Measurements from ENCODE around the gene MED19. TPM values are rescaled to one million over a fixed set of nuclear protein-coding genes. Genes with fewer than 3 reads are reported as not detected.

The MED19 gene
- total and polyA plus RNA-seq, 2 donors from 2014 or later, result 15.2 to 26.1 TPM

GRCh38 chr11:57745206-57745605, 33.2 kb upstream of the MED19 start:
- no peaks in the 10 kb centered on the region for H3K9me3 ChIP-seq (ENCODE audit: control insufficient read depth in 2 of 3, insufficient read depth in 1 of 3, low read length in 3 of 3)
- H3K27ac ChIP-seq (ENCODE audit: low read depth in 2 of 2, low read length in 2 of 2), result no peak overlapping the region
- H3K9ac ChIP-seq (ENCODE audit: low read length in 3 of 3), result no peak overlapping the region
- peaks cover 4 to 20% (median 13%) of the 10 kb centered on the region in 3 donors for H3K36me3 ChIP-seq (ENCODE audit: control insufficient read depth in 2 of 3, insufficient read depth in 3 of 3, low read length in 3 of 3)
- H3K27me3 ChIP-seq (ENCODE audit: control insufficient read depth, insufficient read depth, low read length), result no peaks in the 10 kb centered on the region
- H3K4me1 ChIP-seq (ENCODE audit: control insufficient read depth in 2 of 3, insufficient read depth in 2 of 3, low read depth in 1 of 3, low read length in 3 of 3), result peaks cover 2 to 14% (median 13%) of the 10 kb centered on the region in 3 donors
- H3K4me3 ChIP-seq (ENCODE audit: low read length in 3 of 3), result no peak overlapping the region
- no peak for TF ChIP-seq CTCF (IDR thresholded peaks at IDR 0.05; ENCODE audit: borderline replicate concordance, extremely low read depth, insufficient read depth)
- intact Hi-C loops (cut with DNase I), result no loop called here
- FAIRE-seq (no peak), DNase-seq (no peak)

DNA sequence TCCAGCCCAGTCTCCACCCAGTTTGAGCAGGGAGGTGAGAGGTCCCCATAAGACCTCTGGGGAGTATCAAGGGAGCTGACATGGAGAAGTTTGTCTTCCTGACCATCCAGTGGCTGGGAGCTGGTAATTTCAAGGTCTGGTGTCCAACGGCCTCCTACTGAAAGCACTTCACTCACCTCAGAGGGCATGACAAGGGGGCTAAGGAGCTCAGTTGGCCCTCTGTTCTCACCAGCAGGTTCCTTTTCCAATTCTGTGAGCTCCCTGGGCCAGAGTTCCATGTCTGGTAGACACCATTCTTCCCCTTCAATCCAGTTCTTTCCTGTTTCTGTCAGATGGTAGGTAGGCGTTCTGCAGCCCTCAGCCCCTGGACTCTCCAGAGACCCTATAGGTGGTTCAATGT, 32.3 kb upstream of the MED19 start:
- no peak for DNase-seq
- Histone ChIP-seq H3K36me3 (ENCODE audit: control insufficient read depth in 2 of 3, insufficient read depth in 3 of 3, low read length in 3 of 3) (peaks cover 4 to 20% (median 13%) of the 10 kb centered on the region in 3 donors), H3K9me3 (ENCODE audit: control insufficient read depth in 2 of 3, insufficient read depth in 1 of 3, low read length in 3 of 3) (no peaks in the 10 kb centered on the region), H3K27me3 (ENCODE audit: control insufficient read depth, insufficient read depth, low read length) (no peaks in the 10 kb centered on the region), H3K27ac (ENCODE audit: low read depth in 2 of 2, low read length in 2 of 2) (no peak overlapping the region), H3K4me1 (ENCODE audit: control insufficient read depth in 2 of 3, insufficient read depth in 2 of 3, low read depth in 1 of 3, low read length in 3 of 3) (peaks cover 2 to 14% (median 13%) of the 10 kb centered on the region in 3 donors), H3K4me3 (ENCODE audit: low read length in 3 of 3) (no peak overlapping the region), H3K9ac (ENCODE audit: low read length in 3 of 3) (no peak overlapping the region)
- intact Hi-C loops (cut with DNase I), result no loop called here
- TF ChIP-seq CTCF (IDR thresholded peaks at IDR 0.05; ENCODE audit: borderline replicate concordance, extremely low read depth, insufficient read depth), result no peak
- no peak for FAIRE-seq

- no peaks in the 10 kb centered on the region for H3K9me3 ChIP-seq (ENCODE audit: control insufficient read depth in 2 of 3, insufficient read depth in 1 of 3, low read length in 3 of 3)
- intact Hi-C loops (cut with DNase I), result no loop called here
- peaks cover 2 to 14% (median 13%) of the 10 kb centered on the region in 3 donors for H3K4me1 ChIP-seq (ENCODE audit: control insufficient read depth in 2 of 3, insufficient read depth in 2 of 3, low read depth in 1 of 3, low read length in 3 of 3)
- peak overlapping the region; percentile 79 to 92 (median 90) for H3K4me3 ChIP-seq (ENCODE audit: low read length in 3 of 3)
- FAIRE-seq, result no peak
- DNase-seq, result no peak
- peak overlapping the region; percentile 89 to 97 (median 91) for H3K9ac ChIP-seq (ENCODE audit: low read length in 3 of 3)
- H3K27me3 ChIP-seq (ENCODE audit: control insufficient read depth, insufficient read depth, low read length), result no peaks in the 10 kb centered on the region
- TF ChIP-seq CTCF (IDR thresholded peaks at IDR 0.05; ENCODE audit: borderline replicate concordance, extremely low read depth, insufficient read depth), result no peak
- peak overlapping the region; percentile 88 to 90 for H3K27ac ChIP-seq (ENCODE audit: low read depth in 2 of 2, low read length in 2 of 2)
- peaks cover 8 to 33% (median 19%) of the 10 kb centered on the region in 3 donors for H3K36me3 ChIP-seq (ENCODE audit: control insufficient read depth in 2 of 3, insufficient read depth in 3 of 3, low read length in 3 of 3)
These were observed 30.1 kb upstream of the MED19 start for GRCh38 chr11:57742087-57742452.

All from kidney (tissue), 14 donors.